ENCODE data around the gene C1orf94. TPM values are rescaled to one million over a fixed set of nuclear protein-coding genes. Genes with fewer than 3 reads are reported as not detected.

C1orf94 gene
- total and polyA plus RNA-seq, 2 donors (not counting 1 experiment from before 2014, with no cell fraction given) = not detected

DNA sequence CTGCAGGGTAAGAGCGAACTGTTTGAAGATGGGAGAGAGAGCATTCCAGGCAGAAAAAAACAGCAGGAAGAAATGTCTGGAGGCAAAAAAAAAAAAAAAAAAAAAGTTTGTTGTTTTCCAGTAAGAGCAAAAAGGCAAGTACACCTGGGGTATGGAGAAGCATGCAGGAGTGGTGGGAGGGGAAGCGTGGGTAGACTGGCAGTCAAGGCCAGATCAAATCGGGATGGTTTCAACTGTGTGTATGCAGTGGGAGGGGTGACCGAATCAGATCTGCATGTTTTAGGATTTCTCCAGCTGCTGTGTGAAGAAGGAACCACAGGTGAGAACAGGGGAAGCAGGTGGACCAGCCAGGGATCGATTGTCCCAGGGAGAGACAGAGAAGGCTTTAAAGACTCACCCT is 46.4 kb upstream of the C1orf94 start:
- intact Hi-C loops (cut with micrococcal nuclease) = no loop called here
- Histone ChIP-seq H2AFZ (ENCODE audit: insufficient read depth, low read depth, low read length, poor library complexity, severe bottlenecking) (no peak overlapping the region), H3K27me3 (replicated peaks in 1 of 4; ENCODE audit: control extremely low read depth in 1 of 4, control insufficient read depth in 3 of 4, insufficient read depth in 4 of 4, low read length in 3 of 4) (no peaks in the 10 kb centered on the region), H4K20me1 (ENCODE audit: control insufficient read depth, insufficient read depth, low read length, poor library complexity, severe bottlenecking) (no peaks in the 10 kb centered on the region), H3K4me2 (replicated peaks; ENCODE audit: low read depth, low read length, poor library complexity, severe bottlenecking) (no peak overlapping the region), H3K4me1 (ENCODE audit: control insufficient read depth in 2 of 2, insufficient read depth in 2 of 2, low read length in 2 of 2) (no peaks in the 10 kb centered on the region), H3K79me2 (ENCODE audit: control insufficient read depth, insufficient read depth, low read length) (no peaks in the 10 kb centered on the region), H3K9ac (ENCODE audit: low read length) (no peak overlapping the region), H3K36me3 (replicated peaks in 1 of 2; ENCODE audit: control extremely low read depth in 1 of 2, control insufficient read depth in 1 of 2, extremely low read depth in 1 of 2, insufficient read depth in 2 of 2, low read length in 1 of 2) (no peaks in the 10 kb centered on the region), H3K27ac (ENCODE audit: low read length in 2 of 2) (no peak overlapping the region), H3K9me3 (ENCODE audit: control extremely low read depth in 1 of 3, control insufficient read depth in 2 of 3, insufficient read depth in 1 of 3, low read length in 2 of 3) (no peaks in the 10 kb centered on the region), H3K4me3 (ENCODE audit: control extremely low read depth in 1 of 5, extremely low read depth in 1 of 5, insufficient read depth in 1 of 5, low read depth in 2 of 5, low read length in 4 of 5) (no peak overlapping the region)
- POLR2A ChIA-PET = no interaction called here
- Mint-ChIP-seq H3K27me3 (peaks cover 19% of the 10 kb centered on the region), H3K4me3 (no peak overlapping the region), H3K9me3 (ENCODE audit: insufficient read depth) (no peaks in the 10 kb centered on the region), H3K27ac (no peak overlapping the region), H3K4me1 (no peaks in the 10 kb centered on the region)
- 84% methylated on average over 5 of the region's 5 CpGs for WGBS (ENCODE audit: insufficient coverage)
- ATAC-seq (ENCODE audit: low read depth) (no peak), DNase-seq (no peak)
- CTCF ChIA-PET = no interaction called here
- TF ChIP-seq, protein P1, sequence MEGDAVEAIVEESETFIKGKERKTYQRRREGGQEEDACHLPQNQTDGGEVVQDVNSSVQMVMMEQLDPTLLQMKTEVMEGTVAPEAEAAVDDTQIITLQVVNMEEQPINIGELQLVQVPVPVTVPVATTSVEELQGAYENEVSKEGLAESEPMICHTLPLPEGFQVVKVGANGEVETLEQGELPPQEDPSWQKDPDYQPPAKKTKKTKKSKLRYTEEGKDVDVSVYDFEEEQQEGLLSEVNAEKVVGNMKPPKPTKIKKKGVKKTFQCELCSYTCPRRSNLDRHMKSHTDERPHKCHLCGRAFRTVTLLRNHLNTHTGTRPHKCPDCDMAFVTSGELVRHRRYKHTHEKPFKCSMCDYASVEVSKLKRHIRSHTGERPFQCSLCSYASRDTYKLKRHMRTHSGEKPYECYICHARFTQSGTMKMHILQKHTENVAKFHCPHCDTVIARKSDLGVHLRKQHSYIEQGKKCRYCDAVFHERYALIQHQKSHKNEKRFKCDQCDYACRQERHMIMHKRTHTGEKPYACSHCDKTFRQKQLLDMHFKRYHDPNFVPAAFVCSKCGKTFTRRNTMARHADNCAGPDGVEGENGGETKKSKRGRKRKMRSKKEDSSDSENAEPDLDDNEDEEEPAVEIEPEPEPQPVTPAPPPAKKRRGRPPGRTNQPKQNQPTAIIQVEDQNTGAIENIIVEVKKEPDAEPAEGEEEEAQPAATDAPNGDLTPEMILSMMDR (IDR thresholded peaks at IDR 0.05) = no peak
- TF ChIP-seq EZH2 (IDR thresholded peaks at IDR 0.05; ENCODE audit: borderline replicate concordance, insufficient read depth, low read depth, low read length, poor library complexity, severe bottlenecking) = no peak

DNA sequence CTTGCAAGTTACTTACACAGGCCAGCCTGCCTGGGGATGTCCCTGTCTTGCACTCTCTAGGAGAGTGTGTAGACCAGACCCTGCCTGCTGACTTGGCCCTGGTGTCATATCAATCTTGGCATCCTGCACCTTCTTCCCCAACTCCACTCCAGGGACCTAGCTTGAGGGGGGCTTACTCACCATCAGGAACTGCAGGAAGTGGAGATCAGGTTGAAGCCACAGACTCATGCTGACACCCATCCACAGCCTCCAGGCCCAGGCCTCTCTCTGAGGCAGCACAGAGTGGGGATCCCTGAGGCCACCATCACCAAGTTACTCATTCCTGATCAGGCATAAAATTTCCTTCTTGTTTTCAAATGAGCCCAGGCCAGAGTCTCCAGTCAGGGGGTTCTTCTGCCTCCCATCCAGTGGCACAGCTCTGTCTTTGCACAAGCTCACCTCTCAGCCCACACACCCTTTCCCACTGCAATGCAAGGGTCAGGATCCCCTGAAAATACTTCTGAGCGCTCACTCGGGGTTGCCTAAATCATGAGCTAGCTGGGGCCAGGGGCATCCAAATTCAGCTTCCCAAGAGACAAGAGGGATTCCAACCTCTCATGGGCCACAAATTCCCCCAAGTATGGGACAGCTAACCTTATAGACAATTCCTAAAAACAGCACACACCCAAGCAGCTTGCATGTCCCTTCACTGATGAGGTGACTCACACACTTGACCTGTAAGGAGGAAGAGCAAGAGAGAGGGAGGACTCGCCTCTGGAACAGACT is 45.1 kb upstream of the C1orf94 start:
- no peaks in the 10 kb centered on the region for H3K27me3 ChIP-seq (replicated peaks in 1 of 4; ENCODE audit: control extremely low read depth in 1 of 4, control insufficient read depth in 3 of 4, insufficient read depth in 4 of 4, low read length in 3 of 4)
- H3K36me3 ChIP-seq (replicated peaks in 1 of 2; ENCODE audit: control extremely low read depth in 1 of 2, control insufficient read depth in 1 of 2, extremely low read depth in 1 of 2, insufficient read depth in 2 of 2, low read length in 1 of 2) = no peaks in the 10 kb centered on the region
- no peaks in the 10 kb centered on the region for H3K4me1 ChIP-seq (ENCODE audit: control insufficient read depth in 2 of 2, insufficient read depth in 2 of 2, low read length in 2 of 2)
- no peak overlapping the region for H3K27ac Mint-ChIP-seq
- no peak overlapping the region for H3K4me3 ChIP-seq (ENCODE audit: control extremely low read depth in 1 of 5, extremely low read depth in 1 of 5, insufficient read depth in 1 of 5, low read depth in 2 of 5, low read length in 4 of 5)
- DNase-seq (no peak), ATAC-seq (ENCODE audit: low read depth) (no peak)
- H3K4me3 Mint-ChIP-seq = no peak overlapping the region
- no peaks in the 10 kb centered on the region for H3K9me3 ChIP-seq (ENCODE audit: control extremely low read depth in 1 of 3, control insufficient read depth in 2 of 3, insufficient read depth in 1 of 3, low read length in 2 of 3)
- H4K20me1 ChIP-seq (ENCODE audit: control insufficient read depth, insufficient read depth, low read length, poor library complexity, severe bottlenecking) = no peaks in the 10 kb centered on the region
- no peaks in the 10 kb centered on the region for H3K79me2 ChIP-seq (ENCODE audit: control insufficient read depth, insufficient read depth, low read length)
- TF ChIP-seq, protein P1 (IDR thresholded peaks at IDR 0.05) = no peak
- no peak for TF ChIP-seq EZH2 (IDR thresholded peaks at IDR 0.05; ENCODE audit: borderline replicate concordance, insufficient read depth, low read depth, low read length, poor library complexity, severe bottlenecking)
- ChIA-PET POLR2A (no interaction called here), CTCF (no interaction called here)
- H3K9me3 Mint-ChIP-seq (ENCODE audit: insufficient read depth) = no peaks in the 10 kb centered on the region
- 100% methylated on average over 2 of the region's 3 CpGs for WGBS (ENCODE audit: insufficient coverage)
- H3K9ac ChIP-seq (ENCODE audit: low read length) = no peak overlapping the region
- H3K27ac ChIP-seq (ENCODE audit: low read length in 2 of 2) = no peak overlapping the region
- no peak overlapping the region for H3K4me2 ChIP-seq (replicated peaks; ENCODE audit: low read depth, low read length, poor library complexity, severe bottlenecking)
- no peak overlapping the region for H2AFZ ChIP-seq (ENCODE audit: insufficient read depth, low read depth, low read length, poor library complexity, severe bottlenecking)
- H3K4me1 Mint-ChIP-seq = no peaks in the 10 kb centered on the region
- peaks cover 14% of the 10 kb centered on the region for H3K27me3 Mint-ChIP-seq
- intact Hi-C loops (cut with micrococcal nuclease) = no loop called here
